Thyroid gland (tissue), 4 donors: Measurements from ENCODE around the gene PCARE.

Source experiments
- POLR2A ChIP-seq, 2 donors: fragments of 450-650 bp; IDR thresholded peaks; one replicate each; pipeline ENCODE4 v1.6.1; 2017; ENCODE audit warnings: antibody characterized with exemption in 2 of 2, mild to moderate bottlenecking in 2 of 2, moderate library complexity in 1 of 2
- TF ChIP-seq, protein P1 (sequence below), 6 experiments: fragments of 200-600 bp in 3 of 6; fragments of 450-650 bp in 3 of 6; sonication (generic) in 3 of 6; IDR thresholded peaks; one replicate each; pipeline ENCODE4 v1.5.1; 2016 to 2019; ENCODE audit warnings: antibody characterized with exemption in 6 of 6, mild to moderate bottlenecking in 2 of 6, inconsistent platforms in 1 of 6, moderate library complexity in 1 of 6

DNA sequence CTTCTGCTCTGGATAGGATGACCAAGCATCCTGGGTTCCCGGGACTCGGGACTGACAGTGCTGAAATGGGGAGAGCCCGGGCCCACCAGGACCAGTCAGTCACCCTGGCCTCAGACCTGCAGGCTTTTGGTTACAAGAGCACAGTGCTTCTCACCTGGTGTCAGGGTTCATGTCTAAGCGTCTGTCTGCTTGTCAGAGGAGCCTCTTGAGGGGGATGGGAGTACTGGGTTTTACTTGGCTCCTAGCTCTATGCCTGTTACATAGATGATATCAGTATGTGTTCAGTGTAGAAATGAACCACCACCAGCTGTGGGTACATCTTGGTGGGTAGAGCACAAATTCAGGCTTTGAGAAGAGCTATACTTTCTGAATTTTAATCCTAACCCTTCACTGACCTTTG, 29.9 kb downstream of the PCARE start:
- TF ChIP-seq, protein P1, sequence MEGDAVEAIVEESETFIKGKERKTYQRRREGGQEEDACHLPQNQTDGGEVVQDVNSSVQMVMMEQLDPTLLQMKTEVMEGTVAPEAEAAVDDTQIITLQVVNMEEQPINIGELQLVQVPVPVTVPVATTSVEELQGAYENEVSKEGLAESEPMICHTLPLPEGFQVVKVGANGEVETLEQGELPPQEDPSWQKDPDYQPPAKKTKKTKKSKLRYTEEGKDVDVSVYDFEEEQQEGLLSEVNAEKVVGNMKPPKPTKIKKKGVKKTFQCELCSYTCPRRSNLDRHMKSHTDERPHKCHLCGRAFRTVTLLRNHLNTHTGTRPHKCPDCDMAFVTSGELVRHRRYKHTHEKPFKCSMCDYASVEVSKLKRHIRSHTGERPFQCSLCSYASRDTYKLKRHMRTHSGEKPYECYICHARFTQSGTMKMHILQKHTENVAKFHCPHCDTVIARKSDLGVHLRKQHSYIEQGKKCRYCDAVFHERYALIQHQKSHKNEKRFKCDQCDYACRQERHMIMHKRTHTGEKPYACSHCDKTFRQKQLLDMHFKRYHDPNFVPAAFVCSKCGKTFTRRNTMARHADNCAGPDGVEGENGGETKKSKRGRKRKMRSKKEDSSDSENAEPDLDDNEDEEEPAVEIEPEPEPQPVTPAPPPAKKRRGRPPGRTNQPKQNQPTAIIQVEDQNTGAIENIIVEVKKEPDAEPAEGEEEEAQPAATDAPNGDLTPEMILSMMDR (IDR thresholded peaks at IDR 0.05) = no peak
- TF ChIP-seq POLR2A (IDR thresholded peaks at IDR 0.05) = no peak
